Measurements from ENCODE around the gene MPST. TPM values are rescaled to one million over a fixed set of nuclear protein-coding genes. Genes with fewer than 3 reads are reported as not detected.
A peak's percentile ranks its signal among the peaks of the same experiment; 100 is the strongest.

Gene MPST
- total RNA-seq, 4 donors from 2014 or later, result 128 to 498 (median 394) TPM

GRCh38 chr22:37049224-37049623 lies 29.7 kb downstream of the MPST start:
- H3K27me3 ChIP-seq, result no peaks in the 10 kb centered on the region
- H3K27ac ChIP-seq, result no peak overlapping the region
- H3K4me3 ChIP-seq, result no peak overlapping the region
- no peaks in the 10 kb centered on the region for H3K36me3 ChIP-seq
- peaks cover 6 to 34% (median 7%) of the 10 kb centered on the region in 4 donors for H3K4me1 ChIP-seq
- no peaks in the 10 kb centered on the region for H3K9me3 ChIP-seq
- no peak for DNase-seq
- TF ChIP-seq POLR2A (IDR thresholded peaks at IDR 0.05), result no peak
- TF ChIP-seq CTCF (IDR thresholded peaks at IDR 0.05), result no peak

DNA sequence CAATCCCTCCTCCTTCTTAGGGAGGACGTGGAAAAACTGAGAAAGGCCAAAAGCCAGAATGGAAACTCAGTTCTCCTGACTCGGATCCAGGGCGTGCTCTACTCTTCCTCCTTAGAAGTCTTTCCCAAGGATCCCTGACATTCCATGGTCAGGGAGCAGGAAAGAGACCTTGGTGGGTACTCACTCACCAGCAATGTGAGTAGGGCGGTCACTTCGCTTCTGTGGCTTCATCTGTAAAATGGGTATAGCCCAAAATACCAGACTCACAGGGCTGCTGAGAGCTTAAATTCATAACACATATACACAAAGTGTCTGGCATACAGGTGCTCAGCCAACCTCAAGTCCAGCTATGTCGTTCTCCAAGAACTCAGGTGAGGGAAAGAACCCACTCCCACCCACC lies 31.4 kb downstream of the MPST start:
- H3K27ac ChIP-seq, result peak overlapping the region in 2 of 4 donors; percentile 3 to 43

GRCh38 chr22:37051391-37052385 lies 32.1 kb downstream of the MPST start, which contains the start of gene KCTD17:
Gene KCTD17 (plus strand): TSS chr22:37051742. CDS start chr22:37051761, 19 bp downstream.
- H3K27ac ChIP-seq, result peak within 1 kb of the TSS; percentile 3 to 61 (median 36)
- DNase-seq, result peak; percentile 71 to 86 (median 78)
- peaks cover 0 to 4% (median 0%) of the 10 kb centered on the region in 3 donors for H3K36me3 ChIP-seq
- H3K4me3 ChIP-seq, result peak within 1 kb of the TSS; percentile 50 to 84 (median 70)
- H3K4me1 ChIP-seq, result peaks cover 6 to 32% (median 7%) of the 10 kb centered on the region in 4 donors
- TF ChIP-seq POLR2A (IDR thresholded peaks at IDR 0.05) (peak in 1 of 2 donors; percentile 24), CTCF (IDR thresholded peaks at IDR 0.05) (no peak)
- H3K27me3 ChIP-seq, result no peaks in the 10 kb centered on the region
- no peaks in the 10 kb centered on the region for H3K9me3 ChIP-seq

More for the DNA sequence above, 31.4 kb downstream of the MPST start:
- H3K4me1 ChIP-seq, result peaks cover 6 to 32% (median 7%) of the 10 kb centered on the region in 4 donors
- TF ChIP-seq CTCF (IDR thresholded peaks at IDR 0.05) (no peak), POLR2A (IDR thresholded peaks at IDR 0.05) (no peak)
- H3K9me3 ChIP-seq, result no peaks in the 10 kb centered on the region
- H3K4me3 ChIP-seq, result peak overlapping the region in 1 of 4 donors; percentile 84
- no peaks in the 10 kb centered on the region for H3K27me3 ChIP-seq
- DNase-seq, result no peak
- H3K36me3 ChIP-seq, result no peaks in the 10 kb centered on the region

- H3K4me1 ChIP-seq, result peaks cover 6 to 32% (median 7%) of the 10 kb centered on the region in 4 donors
- H3K9me3 ChIP-seq, result no peaks in the 10 kb centered on the region
- peak overlapping the region in 1 of 4 donors; percentile 61 for H3K27ac ChIP-seq
- H3K36me3 ChIP-seq, result peaks cover 0 to 11% (median 0%) of the 10 kb centered on the region in 3 donors
- DNase-seq, result no peak
- H3K27me3 ChIP-seq, result no peaks in the 10 kb centered on the region
- peak overlapping the region; percentile 50 to 84 (median 70) for H3K4me3 ChIP-seq
- TF ChIP-seq CTCF (IDR thresholded peaks at IDR 0.05) (no peak), POLR2A (IDR thresholded peaks at IDR 0.05) (no peak)
These were observed 33.1 kb downstream of the MPST start for GRCh38 chr22:37052386-37053309.
